Measurements from ENCODE around the gene MPPED1.

DNA sequence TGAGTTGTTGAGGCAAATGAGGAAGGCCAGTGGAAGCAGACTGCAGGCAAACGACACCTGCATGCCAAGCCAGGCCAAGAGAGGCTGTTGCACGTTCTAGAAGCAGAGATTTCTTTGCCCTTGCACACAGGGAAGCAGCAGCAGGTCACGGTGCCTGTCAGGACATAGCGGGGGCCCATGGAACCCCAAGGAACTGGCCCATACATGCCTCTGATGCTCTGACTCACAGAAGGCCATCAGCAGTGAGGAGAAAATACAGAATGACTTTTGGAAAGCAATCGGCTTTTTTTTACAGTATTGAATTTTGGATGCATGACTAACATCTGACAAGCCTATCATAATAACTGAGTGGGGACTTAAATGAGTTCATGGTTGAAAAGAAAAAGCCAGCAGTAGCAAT lies 123.9 kb downstream of the MPPED1 start:
- TF ChIP-seq, protein P1, sequence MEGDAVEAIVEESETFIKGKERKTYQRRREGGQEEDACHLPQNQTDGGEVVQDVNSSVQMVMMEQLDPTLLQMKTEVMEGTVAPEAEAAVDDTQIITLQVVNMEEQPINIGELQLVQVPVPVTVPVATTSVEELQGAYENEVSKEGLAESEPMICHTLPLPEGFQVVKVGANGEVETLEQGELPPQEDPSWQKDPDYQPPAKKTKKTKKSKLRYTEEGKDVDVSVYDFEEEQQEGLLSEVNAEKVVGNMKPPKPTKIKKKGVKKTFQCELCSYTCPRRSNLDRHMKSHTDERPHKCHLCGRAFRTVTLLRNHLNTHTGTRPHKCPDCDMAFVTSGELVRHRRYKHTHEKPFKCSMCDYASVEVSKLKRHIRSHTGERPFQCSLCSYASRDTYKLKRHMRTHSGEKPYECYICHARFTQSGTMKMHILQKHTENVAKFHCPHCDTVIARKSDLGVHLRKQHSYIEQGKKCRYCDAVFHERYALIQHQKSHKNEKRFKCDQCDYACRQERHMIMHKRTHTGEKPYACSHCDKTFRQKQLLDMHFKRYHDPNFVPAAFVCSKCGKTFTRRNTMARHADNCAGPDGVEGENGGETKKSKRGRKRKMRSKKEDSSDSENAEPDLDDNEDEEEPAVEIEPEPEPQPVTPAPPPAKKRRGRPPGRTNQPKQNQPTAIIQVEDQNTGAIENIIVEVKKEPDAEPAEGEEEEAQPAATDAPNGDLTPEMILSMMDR (conservative IDR thresholded peaks at IDR 0.05) = no peak
- no peak for TF ChIP-seq ZFX (IDR thresholded peaks at IDR 0.05)

All from C4-2B (cell line).